ENCODE results near the gene SLC5A4. TPM values are rescaled to one million over a fixed set of nuclear protein-coding genes. Genes with fewer than 3 reads are reported as not detected.

SLC5A4 gene
- total RNA-seq, 2 experiments from 2014 or later, result not detected

DNA sequence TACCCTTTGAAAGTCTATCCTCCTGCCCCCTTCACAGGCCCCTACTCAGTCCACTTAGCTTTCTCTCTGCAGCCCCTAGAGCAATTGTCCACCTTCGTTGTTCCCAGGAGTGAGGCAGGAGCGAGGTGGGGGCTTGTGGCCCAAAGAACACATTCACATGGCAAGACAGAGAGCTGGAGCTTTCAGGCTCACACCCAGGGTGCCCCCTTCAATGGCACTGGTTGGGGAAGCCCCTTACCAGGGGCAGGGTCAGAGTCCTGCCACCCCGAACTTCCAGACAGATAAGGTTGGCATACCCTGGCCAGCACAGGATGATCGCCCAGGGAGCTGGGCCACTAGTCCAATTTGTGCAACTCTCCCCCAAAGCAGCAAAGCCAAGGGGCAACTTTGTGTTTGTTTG lies 6.2 kb upstream of the SLC5A4 start:
- POLR2A ChIA-PET, result no interaction called here
- DNase-seq (no peak), ATAC-seq (no peak)
- CTCF ChIA-PET, result interaction anchor here (0.6 kb wide), 1 partner anchor 23 kb away, joined by 3 read pairs; no protein-coding TSS in a partner anchor
- H3K36me3 Mint-ChIP-seq (ENCODE audit: low read depth), result no peaks in the 10 kb centered on the region
- intact Hi-C loops (cut with DNase I, micrococcal nuclease), result loop anchor here in 1 of 2 experiments (10.0 kb wide), 1 partner anchor 157 kb away; no protein-coding TSS in a partner anchor
- H3K27ac Mint-ChIP-seq, result no peak overlapping the region
- H3K9me3 Mint-ChIP-seq (ENCODE audit: low read depth), result no peaks in the 10 kb centered on the region
- H3K4me3 Mint-ChIP-seq, result no peak overlapping the region
- peaks cover 19% of the 10 kb centered on the region for H3K27me3 Mint-ChIP-seq
- H3K4me1 Mint-ChIP-seq, result peaks cover 8% of the 10 kb centered on the region

DNA sequence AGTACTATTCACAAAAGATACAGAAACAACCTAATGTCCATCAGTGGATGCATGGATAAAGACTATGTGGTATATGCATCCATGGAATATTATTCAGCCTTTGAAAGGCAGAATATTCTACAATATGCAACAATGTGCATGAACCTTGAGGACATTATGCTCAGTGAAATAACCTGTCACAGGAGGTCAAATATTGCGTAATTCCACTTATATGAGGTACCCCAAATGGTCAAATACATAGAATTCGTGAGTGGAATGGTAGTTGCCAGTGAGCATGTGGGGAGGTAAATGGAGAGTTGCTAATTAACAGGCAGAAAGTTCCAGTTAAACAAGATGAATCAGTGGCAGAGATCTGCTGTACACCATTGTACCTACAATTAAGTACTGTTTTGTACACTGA lies 3.6 kb upstream of the SLC5A4 start:
- peaks cover 18% of the 10 kb centered on the region for H3K27me3 Mint-ChIP-seq
- intact Hi-C loops (cut with DNase I, micrococcal nuclease), result no loop called here
- no peaks in the 10 kb centered on the region for H3K36me3 Mint-ChIP-seq (ENCODE audit: low read depth)
- no peak overlapping the region for H3K4me3 Mint-ChIP-seq
- H3K4me1 Mint-ChIP-seq, result no peaks in the 10 kb centered on the region
- H3K9me3 Mint-ChIP-seq (ENCODE audit: low read depth), result no peaks in the 10 kb centered on the region
- DNase-seq (no peak), ATAC-seq (no peak)
- ChIA-PET CTCF (no interaction called here), POLR2A (no interaction called here)
- no peak overlapping the region for H3K27ac Mint-ChIP-seq

DNA sequence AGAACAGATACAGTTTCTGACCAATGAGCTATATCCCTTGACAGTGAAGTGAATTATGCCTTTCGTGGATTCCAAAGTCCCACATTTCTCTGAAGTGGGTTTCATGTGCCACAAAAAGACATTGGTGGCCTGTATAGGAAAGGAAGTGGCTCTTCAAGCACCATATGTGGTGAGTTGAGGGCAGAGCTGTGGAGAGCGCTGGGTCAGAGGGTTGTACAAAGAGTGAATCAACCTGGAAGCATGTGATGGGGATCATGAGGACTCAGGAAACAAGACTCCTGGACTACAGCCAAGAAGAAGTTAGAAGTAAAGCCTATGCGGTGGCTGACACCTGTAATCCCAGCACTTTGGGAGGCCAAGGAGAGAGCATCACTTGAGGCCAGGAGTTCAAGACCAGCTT lies 579 bp upstream of the SLC5A4 start:
- Mint-ChIP-seq H3K4me1 (no peaks in the 10 kb centered on the region), H3K27me3 (peaks cover 14% of the 10 kb centered on the region), H3K36me3 (ENCODE audit: low read depth) (no peaks in the 10 kb centered on the region), H3K9me3 (ENCODE audit: low read depth) (no peaks in the 10 kb centered on the region), H3K4me3 (no peak overlapping the region), H3K27ac (no peak overlapping the region)
- ChIA-PET POLR2A (no interaction called here), CTCF (interaction anchor here (1.0 kb wide), 1 partner anchor 10 kb away, joined by 5 read pairs; no protein-coding TSS in a partner anchor)
- ATAC-seq (no peak), DNase-seq (no peak)
- intact Hi-C loops (cut with DNase I, micrococcal nuclease), result no loop called here

DNA sequence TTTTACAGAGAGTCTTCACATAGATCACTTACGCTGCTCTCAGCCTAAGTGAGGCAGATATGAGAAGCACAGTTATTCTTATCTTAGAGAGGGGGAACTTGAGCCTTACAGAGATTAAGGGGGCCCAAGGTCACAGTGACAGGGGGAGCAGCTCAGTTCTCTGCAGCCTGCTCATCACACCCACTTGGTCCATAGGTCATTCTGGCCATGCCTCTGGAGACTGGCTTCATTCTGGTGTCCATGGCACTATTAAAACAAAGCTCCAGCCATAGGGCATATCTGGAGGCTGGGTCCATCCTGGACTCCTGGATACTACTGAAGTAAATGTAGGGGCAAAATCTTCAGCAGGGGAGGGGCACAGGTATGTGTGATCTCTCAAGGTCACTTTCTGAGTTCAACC lies 5.9 kb downstream of the SLC5A4 start:
- Mint-ChIP-seq H3K4me1 (no peaks in the 10 kb centered on the region), H3K27me3 (peaks cover 18% of the 10 kb centered on the region), H3K36me3 (ENCODE audit: low read depth) (no peaks in the 10 kb centered on the region), H3K4me3 (no peak overlapping the region), H3K9me3 (ENCODE audit: low read depth) (no peaks in the 10 kb centered on the region), H3K27ac (no peak overlapping the region)
- no peak for ATAC-seq
- ChIA-PET CTCF (no interaction called here), POLR2A (no interaction called here)
- DNase-seq, result no peak
- intact Hi-C loops (cut with DNase I, micrococcal nuclease), result no loop called here

DNA sequence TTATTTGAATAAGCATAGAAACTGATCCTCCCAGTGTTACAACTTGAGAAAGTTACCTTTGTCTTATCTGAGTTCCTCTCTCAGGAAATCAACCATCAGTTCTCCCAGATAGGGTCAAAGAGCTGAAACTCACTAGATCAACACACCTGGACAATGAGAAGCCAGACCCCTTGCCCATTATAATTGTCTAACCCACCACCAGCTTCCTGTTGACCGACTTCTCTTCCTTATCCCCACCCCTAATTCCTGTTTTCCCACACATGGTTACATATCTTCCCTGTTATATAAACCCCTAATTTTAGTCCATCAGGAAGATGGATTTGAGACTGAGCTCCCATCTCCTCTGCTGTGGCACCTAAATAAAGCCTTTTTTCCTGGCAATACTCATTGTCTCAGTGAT lies 6.9 kb downstream of the SLC5A4 start:
- Mint-ChIP-seq H3K9me3 (ENCODE audit: low read depth) (no peaks in the 10 kb centered on the region), H3K27ac (no peak overlapping the region), H3K4me1 (no peaks in the 10 kb centered on the region), H3K36me3 (ENCODE audit: low read depth) (no peaks in the 10 kb centered on the region), H3K4me3 (no peak overlapping the region), H3K27me3 (peaks cover 18% of the 10 kb centered on the region)
- CTCF ChIA-PET, result no interaction called here
- POLR2A ChIA-PET, result interaction anchor here (0.6 kb wide), 1 partner anchor 123 kb away, joined by 3 read pairs; no protein-coding TSS in a partner anchor
- intact Hi-C loops (cut with DNase I, micrococcal nuclease), result no loop called here
- ATAC-seq, result no peak
- no peak for DNase-seq

DNA sequence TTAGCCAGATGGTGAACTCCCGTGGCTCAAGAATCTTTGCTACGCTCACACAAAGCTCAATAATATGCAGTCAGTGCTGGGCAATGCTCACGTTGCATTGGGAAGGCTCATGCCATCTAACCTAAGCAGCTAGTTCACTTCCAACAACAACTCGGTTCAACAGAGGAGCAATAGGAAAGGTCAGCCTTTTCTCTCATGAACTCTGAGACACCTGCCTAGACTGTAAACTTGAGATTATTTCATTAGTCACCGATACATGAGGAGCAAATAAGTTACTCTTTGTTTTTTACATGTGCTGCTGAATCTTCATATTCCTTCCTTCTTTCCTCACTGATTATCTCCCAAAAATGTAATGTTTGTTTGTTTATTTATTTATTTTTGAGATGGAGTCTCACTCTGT lies 9.0 kb downstream of the SLC5A4 start:
- POLR2A ChIA-PET, result no interaction called here
- no peak overlapping the region for H3K27ac Mint-ChIP-seq
- ATAC-seq (no peak), DNase-seq (no peak)
- CTCF ChIA-PET, result no interaction called here
- H3K9me3 Mint-ChIP-seq (ENCODE audit: low read depth), result no peaks in the 10 kb centered on the region
- H3K4me1 Mint-ChIP-seq, result no peaks in the 10 kb centered on the region
- intact Hi-C loops (cut with DNase I, micrococcal nuclease), result no loop called here
- peaks cover 17% of the 10 kb centered on the region for H3K27me3 Mint-ChIP-seq
- no peak overlapping the region for H3K4me3 Mint-ChIP-seq
- no peaks in the 10 kb centered on the region for H3K36me3 Mint-ChIP-seq (ENCODE audit: low read depth)

DNA sequence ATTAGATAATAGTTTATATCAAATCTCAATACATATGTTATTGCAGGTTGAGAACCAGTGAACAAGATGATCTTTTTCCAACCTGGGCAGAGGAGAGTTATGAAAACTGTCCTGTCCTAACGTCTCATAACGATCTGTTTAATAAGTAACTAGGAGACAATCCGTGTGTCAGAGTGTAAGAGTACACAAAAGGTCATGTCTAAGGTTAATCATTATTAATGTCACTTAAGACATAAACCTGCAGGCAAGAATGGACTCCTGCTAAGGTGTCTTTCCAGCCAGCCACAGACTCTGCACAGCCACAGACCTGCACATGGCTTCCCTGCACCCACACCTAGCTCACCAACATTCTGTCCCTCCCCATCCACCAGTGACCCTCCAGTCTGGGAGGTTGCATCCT lies 10.1 kb downstream of the SLC5A4 start:
- H3K4me1 Mint-ChIP-seq, result no peaks in the 10 kb centered on the region
- no peak overlapping the region for H3K4me3 Mint-ChIP-seq
- ATAC-seq (no peak), DNase-seq (no peak)
- no peaks in the 10 kb centered on the region for H3K9me3 Mint-ChIP-seq (ENCODE audit: low read depth)
- H3K36me3 Mint-ChIP-seq (ENCODE audit: low read depth), result no peaks in the 10 kb centered on the region
- peaks cover 16% of the 10 kb centered on the region for H3K27me3 Mint-ChIP-seq
- no peak overlapping the region for H3K27ac Mint-ChIP-seq
- intact Hi-C loops (cut with DNase I, micrococcal nuclease), result no loop called here
- CTCF ChIA-PET, result no interaction called here
- POLR2A ChIA-PET, result no interaction called here

DNA sequence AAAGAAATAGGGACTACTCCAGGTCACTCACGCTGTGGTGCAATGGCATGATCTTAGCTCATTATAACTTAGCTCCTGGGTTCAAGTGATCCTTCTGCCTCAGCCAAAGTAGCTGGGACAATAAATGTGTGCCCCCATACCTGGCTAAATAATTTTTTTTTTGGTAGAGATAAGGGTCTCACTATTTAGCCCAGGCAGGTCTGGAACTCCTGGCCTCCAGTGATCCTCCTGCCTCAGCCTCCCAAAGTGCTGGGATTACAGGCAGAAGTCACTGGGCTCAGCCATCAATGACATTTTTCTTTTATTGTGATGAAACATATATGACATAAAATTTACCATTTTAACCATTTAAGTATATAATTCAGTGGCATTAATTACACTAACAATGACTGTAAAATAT lies 10.6 kb downstream of the SLC5A4 start:
- H3K27me3 Mint-ChIP-seq, result peaks cover 12% of the 10 kb centered on the region
- H3K36me3 Mint-ChIP-seq (ENCODE audit: low read depth), result no peaks in the 10 kb centered on the region
- H3K27ac Mint-ChIP-seq, result no peak overlapping the region
- no peak overlapping the region for H3K4me3 Mint-ChIP-seq
- H3K9me3 Mint-ChIP-seq (ENCODE audit: low read depth), result no peaks in the 10 kb centered on the region
- H3K4me1 Mint-ChIP-seq, result no peaks in the 10 kb centered on the region
- POLR2A ChIA-PET, result no interaction called here
- CTCF ChIA-PET, result no interaction called here
- intact Hi-C loops (cut with DNase I, micrococcal nuclease), result no loop called here
- ATAC-seq (no peak), DNase-seq (no peak)

DNA sequence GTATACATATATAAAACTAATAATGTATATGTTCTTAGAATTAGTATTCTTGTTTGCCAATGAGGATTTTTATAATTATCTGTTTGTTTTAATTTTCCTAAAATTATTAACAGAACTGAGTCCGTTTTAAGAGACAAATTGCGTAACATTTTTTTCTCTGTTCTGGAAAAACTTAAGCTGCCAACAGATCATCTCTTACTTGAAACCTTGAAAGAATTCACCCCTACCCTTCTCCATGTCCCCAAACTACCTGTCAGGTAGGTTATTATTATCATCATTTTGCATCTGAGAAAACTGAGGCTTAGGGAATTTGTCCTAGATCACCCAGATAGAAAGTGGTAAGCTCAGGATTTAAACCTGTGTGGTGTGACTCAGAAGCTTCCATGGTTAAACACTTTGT lies 14.7 kb downstream of the SLC5A4 start:
- Mint-ChIP-seq H3K4me3 (no peak overlapping the region), H3K4me1 (no peaks in the 10 kb centered on the region), H3K27ac (no peak overlapping the region), H3K9me3 (ENCODE audit: low read depth) (no peaks in the 10 kb centered on the region), H3K27me3 (peaks cover 6% of the 10 kb centered on the region), H3K36me3 (ENCODE audit: low read depth) (no peaks in the 10 kb centered on the region)
- DNase-seq, result no peak
- ChIA-PET POLR2A (no interaction called here), CTCF (no interaction called here)
- no peak for ATAC-seq
- intact Hi-C loops (cut with DNase I, micrococcal nuclease), result no loop called here

DNA sequence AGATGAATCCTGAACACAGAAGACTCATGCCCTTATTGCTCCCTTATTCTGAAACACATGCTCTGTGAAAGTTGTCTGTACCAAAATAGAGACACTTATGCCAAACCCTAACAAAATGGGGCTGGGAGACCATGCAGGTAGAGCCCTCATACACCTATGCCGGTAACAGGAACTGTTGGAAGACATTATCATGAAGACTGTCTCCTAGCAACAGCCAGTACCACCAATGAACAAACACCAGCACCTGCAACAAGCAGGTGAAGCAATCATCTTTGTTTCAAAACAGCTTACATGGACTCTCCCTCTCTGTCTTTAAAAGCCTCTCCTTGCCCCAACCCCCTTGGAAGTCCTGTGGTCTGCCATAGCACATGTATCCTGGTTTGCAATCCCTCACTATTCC lies 17.2 kb downstream of the SLC5A4 start:
- Mint-ChIP-seq H3K36me3 (ENCODE audit: low read depth) (no peaks in the 10 kb centered on the region), H3K27me3 (peaks cover 20% of the 10 kb centered on the region), H3K9me3 (ENCODE audit: low read depth) (no peaks in the 10 kb centered on the region), H3K4me1 (no peaks in the 10 kb centered on the region), H3K27ac (no peak overlapping the region), H3K4me3 (no peak overlapping the region)
- DNase-seq (no peak), ATAC-seq (no peak)
- CTCF ChIA-PET, result interaction anchor here (0.7 kb wide), 1 partner anchor 9 kb away, joined by 4 read pairs; no protein-coding TSS in a partner anchor
- intact Hi-C loops (cut with DNase I, micrococcal nuclease), result no loop called here
- POLR2A ChIA-PET, result no interaction called here

DNA sequence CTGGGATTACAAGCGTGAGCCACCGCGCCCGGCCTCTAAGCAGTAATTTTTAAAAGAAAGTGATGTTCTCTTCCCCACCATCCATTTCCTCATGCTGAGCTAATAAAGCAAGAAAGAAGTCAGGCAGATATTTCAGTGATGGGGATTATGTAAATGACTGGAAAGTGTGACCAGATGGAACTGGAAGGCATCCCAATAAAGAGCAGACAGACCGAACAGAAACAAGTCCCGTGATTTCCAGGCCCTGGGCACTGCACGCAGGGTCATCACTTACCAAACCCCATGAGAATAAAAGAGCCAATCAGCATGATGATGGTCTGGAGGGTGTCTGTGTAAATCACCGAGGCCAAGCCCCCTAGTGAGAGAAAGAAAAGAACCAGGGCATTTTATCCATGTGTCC lies 18.2 kb downstream of the SLC5A4 start:
- Mint-ChIP-seq H3K36me3 (ENCODE audit: low read depth) (no peaks in the 10 kb centered on the region), H3K4me3 (no peak overlapping the region), H3K4me1 (no peaks in the 10 kb centered on the region), H3K27ac (no peak overlapping the region), H3K27me3 (peaks cover 22% of the 10 kb centered on the region), H3K9me3 (ENCODE audit: low read depth) (no peaks in the 10 kb centered on the region)
- no peak for ATAC-seq
- CTCF ChIA-PET, result interaction anchor here (1.1 kb wide), 1 partner anchor 29 kb away, joined by 3 read pairs; no protein-coding TSS in a partner anchor
- intact Hi-C loops (cut with DNase I, micrococcal nuclease), result no loop called here
- no peak for DNase-seq
- POLR2A ChIA-PET, result no interaction called here

DNA sequence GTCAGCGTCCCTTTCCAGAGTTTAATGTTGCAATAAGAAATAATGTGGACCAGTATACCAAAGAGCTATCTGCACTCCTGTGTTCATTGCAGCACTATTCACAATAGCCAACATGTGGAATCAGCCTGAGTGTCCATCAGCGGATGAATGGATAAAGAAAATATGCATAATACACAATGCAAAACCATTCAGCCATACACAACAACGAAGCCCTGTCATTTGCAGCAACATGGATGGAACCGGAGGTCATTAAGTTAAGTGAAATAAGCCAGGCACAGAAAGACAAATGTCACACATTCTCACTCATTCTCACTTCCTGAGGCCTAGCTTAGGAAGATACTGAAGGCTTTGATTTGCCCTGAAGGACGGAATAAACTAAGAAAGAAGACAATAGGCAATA lies 22.1 kb downstream of the SLC5A4 start:
- intact Hi-C loops (cut with DNase I, micrococcal nuclease), result no loop called here
- DNase-seq, result no peak
- POLR2A ChIA-PET, result interaction anchor here (0.6 kb wide), 1 partner anchor 141 kb away, joined by 4 read pairs; no protein-coding TSS in a partner anchor

More for the DNA sequence above, 22.1 kb downstream of the SLC5A4 start:
- CTCF ChIA-PET, result no interaction called here
- Mint-ChIP-seq H3K4me1 (no peaks in the 10 kb centered on the region), H3K4me3 (no peak overlapping the region), H3K27ac (no peak overlapping the region), H3K9me3 (ENCODE audit: low read depth) (no peaks in the 10 kb centered on the region), H3K27me3 (peaks cover 19% of the 10 kb centered on the region), H3K36me3 (ENCODE audit: low read depth) (no peaks in the 10 kb centered on the region)
- no peak for ATAC-seq

Measured in activated CD4-positive, alpha-beta T cell treated with anti-CD3 and anti-CD28 coated beads for 36 hours (primary cell).